ENCODE results near the gene KIAA0232. TPM values are rescaled to one million over a fixed set of nuclear protein-coding genes. Genes with fewer than 3 reads are reported as not detected.

KIAA0232 gene
- total and polyA plus RNA-seq, 10 of the 15 experiments (the other 5 are each of a cell fraction or from before 2014, with no cell fraction given) = 2.8 to 15.1 (median 10.8) TPM

DNA sequence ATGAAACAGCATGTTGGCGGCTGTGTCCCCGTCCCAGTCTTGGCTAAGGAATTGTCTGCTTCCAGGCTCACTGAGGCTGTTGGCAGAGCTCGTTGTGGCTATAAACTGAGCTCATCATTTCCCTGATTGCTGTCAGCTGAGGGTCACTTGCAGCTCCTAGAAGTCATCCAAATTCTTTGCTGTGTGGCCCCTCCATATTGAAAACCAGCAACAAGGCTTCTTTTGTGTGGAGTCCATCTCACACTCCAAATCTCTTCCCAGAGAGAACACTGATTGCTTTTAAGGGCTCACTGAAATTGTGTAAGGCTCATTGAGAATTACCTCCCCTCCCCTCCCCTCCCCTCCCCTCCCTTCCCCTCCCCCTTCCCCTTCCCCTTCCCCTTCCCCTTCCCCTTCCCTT is 150.4 kb downstream of the KIAA0232 start (continued):
- TF ChIP-seq, protein P1, sequence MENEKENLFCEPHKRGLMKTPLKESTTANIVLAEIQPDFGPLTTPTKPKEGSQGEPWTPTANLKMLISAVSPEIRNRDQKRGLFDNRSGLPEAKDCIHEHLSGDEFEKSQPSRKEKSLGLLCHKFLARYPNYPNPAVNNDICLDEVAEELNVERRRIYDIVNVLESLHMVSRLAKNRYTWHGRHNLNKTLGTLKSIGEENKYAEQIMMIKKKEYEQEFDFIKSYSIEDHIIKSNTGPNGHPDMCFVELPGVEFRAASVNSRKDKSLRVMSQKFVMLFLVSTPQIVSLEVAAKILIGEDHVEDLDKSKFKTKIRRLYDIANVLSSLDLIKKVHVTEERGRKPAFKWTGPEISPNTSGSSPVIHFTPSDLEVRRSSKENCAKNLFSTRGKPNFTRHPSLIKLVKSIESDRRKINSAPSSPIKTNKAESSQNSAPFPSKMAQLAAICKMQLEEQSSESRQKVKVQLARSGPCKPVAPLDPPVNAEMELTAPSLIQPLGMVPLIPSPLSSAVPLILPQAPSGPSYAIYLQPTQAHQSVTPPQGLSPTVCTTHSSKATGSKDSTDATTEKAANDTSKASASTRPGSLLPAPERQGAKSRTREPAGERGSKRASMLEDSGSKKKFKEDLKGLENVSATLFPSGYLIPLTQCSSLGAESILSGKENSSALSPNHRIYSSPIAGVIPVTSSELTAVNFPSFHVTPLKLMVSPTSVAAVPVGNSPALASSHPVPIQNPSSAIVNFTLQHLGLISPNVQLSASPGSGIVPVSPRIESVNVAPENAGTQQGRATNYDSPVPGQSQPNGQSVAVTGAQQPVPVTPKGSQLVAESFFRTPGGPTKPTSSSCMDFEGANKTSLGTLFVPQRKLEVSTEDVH (IDR thresholded peaks at IDR 0.05; ENCODE audit: low read depth, partially characterized antibody) = no peak
- no peak for TF ChIP-seq POLR2AphosphoS5 (IDR thresholded peaks at IDR 0.05; ENCODE audit: low read length)

Other genes starting within 250 kb of the KIAA0232 start
- 8.6 and 11.2 TPM in 2 replicates for gene MAN2B2, start 207.5 kb upstream of the KIAA0232 start, total RNA-seq (2014; rRNA removed)
- 4.7 TPM in 2 replicates for gene MAN2B2, start 207.5 kb upstream of the KIAA0232 start, total RNA-seq (2014; rRNA removed; fragmentation: Illumina TruSeq; extraction: Trizol)
- gene MAN2B2, start 207.5 kb upstream of the KIAA0232 start, total RNA-seq (2021) = 14.2 and 14.5 TPM in 2 replicates
- gene MAN2B2, start 207.5 kb upstream of the KIAA0232 start, polyA plus RNA-seq (2011; rRNA removed) = 4.3 and 5.8 TPM in 2 replicates
- 3.2 and 5.1 TPM in 2 replicates for gene MAN2B2, start 207.5 kb upstream of the KIAA0232 start, polyA plus RNA-seq (2014; fragmentation: Illumina TruSeq; extraction: Trizol)
- 1 to 10 TPM in 1 of 2 experiments, under 1 TPM in 1; 0.47 to 1.2 TPM for gene MAN2B2, start 207.5 kb upstream of the KIAA0232 start, polyA plus RNA-seq (2014; fragmentation: Nextera tagmentation; extraction: Ambion mirVana)
- 10.5 and 10.8 TPM in 2 replicates for gene MAN2B2, start 207.5 kb upstream of the KIAA0232 start, polyA plus RNA-seq (2014; rRNA removed)
- gene MAN2B2, start 207.5 kb upstream of the KIAA0232 start, polyA plus RNA-seq (2016; fragmentation: Nextera tagmentation; extraction: Ambion mirVana) = 1 to 10 TPM; 8.2 to 8.8 TPM
- gene MRFAP1, start 142.0 kb upstream of the KIAA0232 start, total RNA-seq (2014; rRNA removed) = 48.5 and 50.6 TPM in 2 replicates
- gene MRFAP1, start 142.0 kb upstream of the KIAA0232 start, total RNA-seq (2014; rRNA removed; fragmentation: Illumina TruSeq; extraction: Trizol) = 54.8 and 56.9 TPM in 2 replicates
- gene MRFAP1, start 142.0 kb upstream of the KIAA0232 start, total RNA-seq (2021) = 105 TPM in 2 replicates
- gene MRFAP1, start 142.0 kb upstream of the KIAA0232 start, polyA plus RNA-seq (2011; rRNA removed) = 97.5 and 99.4 TPM in 2 replicates
- gene MRFAP1, start 142.0 kb upstream of the KIAA0232 start, polyA plus RNA-seq (2014; fragmentation: Illumina TruSeq; extraction: Trizol) = 69.3 and 70.2 TPM in 2 replicates
- gene MRFAP1, start 142.0 kb upstream of the KIAA0232 start, polyA plus RNA-seq (2014; fragmentation: Nextera tagmentation; extraction: Ambion mirVana) = 10 to 100 TPM; 18.7 to 38.0 TPM
- gene MRFAP1, start 142.0 kb upstream of the KIAA0232 start, polyA plus RNA-seq (2014; rRNA removed) = 103 and 105 TPM in 2 replicates
- 10 to 100 TPM; 92.3 to 92.8 TPM for gene MRFAP1, start 142.0 kb upstream of the KIAA0232 start, polyA plus RNA-seq (2016; fragmentation: Nextera tagmentation; extraction: Ambion mirVana)
- not detected in 2 replicates for gene S100P, start 88.8 kb upstream of the KIAA0232 start, total RNA-seq (2014; rRNA removed)
- gene S100P, start 88.8 kb upstream of the KIAA0232 start, total RNA-seq (2014; rRNA removed; fragmentation: Illumina TruSeq; extraction: Trizol) = not detected in 2 replicates
- 0.37 and 0.90 TPM in 2 replicates for gene S100P, start 88.8 kb upstream of the KIAA0232 start, total RNA-seq (2021)
- gene S100P, start 88.8 kb upstream of the KIAA0232 start, polyA plus RNA-seq (2011; rRNA removed) = not detected in 2 replicates
- not detected in 2 replicates for gene S100P, start 88.8 kb upstream of the KIAA0232 start, polyA plus RNA-seq (2014; fragmentation: Illumina TruSeq; extraction: Trizol)
- not detected for gene S100P, start 88.8 kb upstream of the KIAA0232 start, polyA plus RNA-seq (2014; fragmentation: Nextera tagmentation; extraction: Ambion mirVana)
- gene S100P, start 88.8 kb upstream of the KIAA0232 start, polyA plus RNA-seq (2014; rRNA removed) = not detected in 2 replicates
- gene S100P, start 88.8 kb upstream of the KIAA0232 start, polyA plus RNA-seq (2016; fragmentation: Nextera tagmentation; extraction: Ambion mirVana) = not detected
- gene MRFAP1L1, start 72.9 kb upstream of the KIAA0232 start, total RNA-seq (2014; rRNA removed) = 41.3 and 52.4 TPM in 2 replicates
- 61.3 and 65.8 TPM in 2 replicates for gene MRFAP1L1, start 72.9 kb upstream of the KIAA0232 start, total RNA-seq (2014; rRNA removed; fragmentation: Illumina TruSeq; extraction: Trizol)
- gene MRFAP1L1, start 72.9 kb upstream of the KIAA0232 start, total RNA-seq (2021) = 44.0 and 44.2 TPM in 2 replicates
- 85.1 and 117 TPM in 2 replicates for gene MRFAP1L1, start 72.9 kb upstream of the KIAA0232 start, polyA plus RNA-seq (2011; rRNA removed)
- gene MRFAP1L1, start 72.9 kb upstream of the KIAA0232 start, polyA plus RNA-seq (2014; fragmentation: Illumina TruSeq; extraction: Trizol) = 61.1 and 67.8 TPM in 2 replicates
- gene MRFAP1L1, start 72.9 kb upstream of the KIAA0232 start, polyA plus RNA-seq (2014; fragmentation: Nextera tagmentation; extraction: Ambion mirVana) = 10 to 100 TPM; 30.6 to 34.5 TPM
- gene MRFAP1L1, start 72.9 kb upstream of the KIAA0232 start, polyA plus RNA-seq (2014; rRNA removed) = 51.3 and 58.7 TPM in 2 replicates
- gene MRFAP1L1, start 72.9 kb upstream of the KIAA0232 start, polyA plus RNA-seq (2016; fragmentation: Nextera tagmentation; extraction: Ambion mirVana) = 10 to 100 TPM; 52.2 to 53.6 TPM
- 19.9 and 23.8 TPM in 2 replicates for gene BLOC1S4, start 66.6 kb upstream of the KIAA0232 start, total RNA-seq (2014; rRNA removed)
- 5.8 and 6.9 TPM in 2 replicates for gene BLOC1S4, start 66.6 kb upstream of the KIAA0232 start, total RNA-seq (2014; rRNA removed; fragmentation: Illumina TruSeq; extraction: Trizol)
- gene BLOC1S4, start 66.6 kb upstream of the KIAA0232 start, total RNA-seq (2021) = 18.0 and 20.4 TPM in 2 replicates
- 9.8 and 11.5 TPM in 2 replicates for gene BLOC1S4, start 66.6 kb upstream of the KIAA0232 start, polyA plus RNA-seq (2011; rRNA removed)
- 4.2 and 7.5 TPM in 2 replicates for gene BLOC1S4, start 66.6 kb upstream of the KIAA0232 start, polyA plus RNA-seq (2014; fragmentation: Illumina TruSeq; extraction: Trizol)
- 1 to 10 TPM; 2.7 to 6.3 TPM for gene BLOC1S4, start 66.6 kb upstream of the KIAA0232 start, polyA plus RNA-seq (2014; fragmentation: Nextera tagmentation; extraction: Ambion mirVana)
- gene BLOC1S4, start 66.6 kb upstream of the KIAA0232 start, polyA plus RNA-seq (2014; rRNA removed) = 20.8 and 21.2 TPM in 2 replicates
- gene BLOC1S4, start 66.6 kb upstream of the KIAA0232 start, polyA plus RNA-seq (2016; fragmentation: Nextera tagmentation; extraction: Ambion mirVana) = 10 to 100 TPM in 1 of 2 experiments, 1 to 10 TPM in 1; 3.0 to 21.1 TPM
- gene TBC1D14, start 127.1 kb downstream of the KIAA0232 start, total RNA-seq (2014; rRNA removed) = 39.3 and 40.6 TPM in 2 replicates
- 31.6 and 33.1 TPM in 2 replicates for gene TBC1D14, start 127.1 kb downstream of the KIAA0232 start, total RNA-seq (2014; rRNA removed; fragmentation: Illumina TruSeq; extraction: Trizol)
- gene TBC1D14, start 127.1 kb downstream of the KIAA0232 start, total RNA-seq (2021) = 32.1 and 38.1 TPM in 2 replicates
- 23.3 and 27.3 TPM in 2 replicates for gene TBC1D14, start 127.1 kb downstream of the KIAA0232 start, polyA plus RNA-seq (2011; rRNA removed)
- 21.3 and 30.1 TPM in 2 replicates for gene TBC1D14, start 127.1 kb downstream of the KIAA0232 start, polyA plus RNA-seq (2014; fragmentation: Illumina TruSeq; extraction: Trizol)
- gene TBC1D14, start 127.1 kb downstream of the KIAA0232 start, polyA plus RNA-seq (2014; fragmentation: Nextera tagmentation; extraction: Ambion mirVana) = 1 to 10 TPM in 1 of 2 experiments, under 1 TPM in 1; 0.87 to 1.1 TPM
- 32.9 and 33.9 TPM in 2 replicates for gene TBC1D14, start 127.1 kb downstream of the KIAA0232 start, polyA plus RNA-seq (2014; rRNA removed)
- 10 to 100 TPM; 29.0 to 30.0 TPM for gene TBC1D14, start 127.1 kb downstream of the KIAA0232 start, polyA plus RNA-seq (2016; fragmentation: Nextera tagmentation; extraction: Ambion mirVana)

Measured in GM12878 (cell line).